SK-N-SH (cell line): ENCODE results near the gene CLMN. TPM values are rescaled to one million over a fixed set of nuclear protein-coding genes. Genes with fewer than 3 reads are reported as not detected.

Experiments used
- CTCF ChIA-PET: fragments of 300-600, 350-600 bp; formaldehyde crosslinking; extraction: SDS; loops from one replicate; lab custom pipeline; 2021; lab: Yijun Ruan, JAX
- POLR2A ChIA-PET: fragments of 350-600 bp; sonication (Branson Sonifier 250); formaldehyde crosslinking; extraction: SDS; loops from one replicate; lab custom pipeline; 2020; ENCODE audit warnings: antibody characterized with exemption, inconsistent platforms; lab: Yijun Ruan, JAX
- DNase-seq: peaks from one replicate; pipeline ENCODE4 v3.0.0; 2012
- H2AFZ ChIP-seq: fragments of 200-600 bp; sonication (generic); 2 replicates; pipeline ENCODE4 v1.8.1; 2016; ENCODE audit warnings: antibody characterized with exemption, mild to moderate bottlenecking, low read depth
- H3F3A ChIP-seq: fragments of 200-600 bp; sonication (generic); replicated peaks from 2 replicates; pipeline ENCODE3; 2016; ENCODE audit warnings: antibody characterized with exemption, mild to moderate bottlenecking; ENCODE audit not compliant: insufficient read depth
- H3K27ac ChIP-seq, 2 experiments: fragments of 200-500 bp in 1 of 2; fragments of 200-600 bp in 1 of 2; sonication (Bioruptor generic) in 1 of 2; sonication (generic), shearing (Covaris generic) in 1 of 2; 2 replicates each; pipeline versions ENCODE4 v1.5.1 to v1.6.1; 2014 to 2016; ENCODE audit warnings: low read depth in 2 of 2, inconsistent platforms in 1 of 2, low read length in 1 of 2, mild to moderate bottlenecking in 1 of 2, mixed read lengths in 1 of 2
- H3K27me3 ChIP-seq: fragments of 200-600 bp; sonication (generic), shearing (Covaris generic); 2 replicates; pipeline ENCODE4 v1.6.1; 2016; ENCODE audit warnings: mixed run types; ENCODE audit not compliant: insufficient read depth
- H3K36me3 ChIP-seq, 2 experiments: fragments of 200-500 bp in 1 of 2; fragments of 200-600 bp in 1 of 2; sonication (Bioruptor generic) in 1 of 2; sonication (generic) in 1 of 2; replicated peaks in 1 of 2; 2 replicates each; pipeline versions ENCODE3 to v1.5.1; 2014 to 2016; ENCODE audit warnings: low read length in 1 of 2, mild to moderate bottlenecking in 1 of 2; ENCODE audit not compliant: insufficient read depth in 2 of 2, control insufficient read depth in 1 of 2
- H3K4me1 ChIP-seq, 2 experiments: fragments of 200-500 bp in 1 of 2; fragments of 200-600 bp in 1 of 2; sonication (Bioruptor generic) in 1 of 2; sonication (generic), shearing (Covaris generic) in 1 of 2; 2 replicates each; pipeline versions ENCODE4 v1.5.1 to v1.6.1; 2014 to 2016; ENCODE audit warnings: low read depth in 1 of 2, low read length in 1 of 2, mixed run types in 1 of 2; ENCODE audit not compliant: insufficient read depth in 2 of 2, control insufficient read depth in 1 of 2
- H3K4me2 ChIP-seq: fragments of 200-600 bp; sonication (generic), shearing (Covaris generic); 2 replicates; pipeline ENCODE4 v1.6.1; 2017; ENCODE audit warnings: mixed run types
- H3K4me3 ChIP-seq, 2 experiments: fragments of 200-500 bp in 1 of 2; fragments of 200-600 bp in 1 of 2; sonication (Bioruptor generic) in 1 of 2; sonication (generic), shearing (Covaris generic) in 1 of 2; 2 replicates each; pipeline versions ENCODE4 v1.5.1 to v1.8.1; 2014 to 2016; ENCODE audit warnings: low read depth in 2 of 2, inconsistent platforms in 1 of 2, low read length in 1 of 2, mild to moderate bottlenecking in 1 of 2, mixed read lengths in 1 of 2, moderate library complexity in 1 of 2
- H3K79me2 ChIP-seq: fragments of 200-600 bp; sonication (generic); 2 replicates; pipeline ENCODE4 v1.8.1; 2017; ENCODE audit warnings: mild to moderate bottlenecking; ENCODE audit not compliant: insufficient read depth
- H3K9ac ChIP-seq: fragments of 200-600 bp; sonication (generic); 2 replicates; pipeline ENCODE4 v1.6.1; 2017; ENCODE audit warnings: mixed run types
- H3K9me2 ChIP-seq: fragments of 200-600 bp; sonication (generic); 2 replicates; pipeline ENCODE4 v1.6.1; 2017; ENCODE audit warnings: mixed run types
- H3K9me3 ChIP-seq: fragments of 200-600 bp; sonication (generic); 2 replicates; pipeline ENCODE4 v1.6.1; 2017; ENCODE audit warnings: mixed run types, mild to moderate bottlenecking, moderate library complexity
- H4K20me1 ChIP-seq: fragments of 200-600 bp; sonication (generic); 2 replicates; pipeline ENCODE4 v1.6.1; 2017; ENCODE audit warnings: mild to moderate bottlenecking, mixed run types; ENCODE audit not compliant: insufficient read depth
- CHD2 ChIP-seq: fragments of 150-350 bp; IDR thresholded peaks from 2 replicates; pipeline ENCODE4 v1.6.1; 2018; ENCODE audit warnings: low read length; ENCODE audit not compliant: partially characterized antibody
- GABPA ChIP-seq: IDR thresholded peaks from 2 replicates; pipeline ENCODE4 v1.4.0; 2012; ENCODE audit warnings: low read depth, mild to moderate bottlenecking
- GATA2 ChIP-seq: sonication (generic); formaldehyde crosslinking; IDR thresholded peaks from 2 replicates; pipeline ENCODE4 v1.5.0; 2020; ENCODE audit warnings: mild to moderate bottlenecking, missing genetic modification reagents
- MEF2A ChIP-seq: IDR thresholded peaks from 2 replicates; pipeline ENCODE4 v1.4.0; 2012; ENCODE audit warnings: low read depth, borderline replicate concordance
- NFIC ChIP-seq: IDR thresholded peaks from 2 replicates; pipeline ENCODE4 v1.4.0; 2012; ENCODE audit warnings: borderline replicate concordance
- NRF1 ChIP-seq: IDR thresholded peaks from 2 replicates; pipeline ENCODE4 v1.6.1; 2012; ENCODE audit warnings: low read depth, mild to moderate bottlenecking, low read length
- RAD21 ChIP-seq: IDR thresholded peaks from 2 replicates; pipeline ENCODE4 v1.6.1; 2012; ENCODE audit warnings: mild to moderate bottlenecking, low read length
- RCOR1 ChIP-seq: fragments of 150-350 bp; IDR thresholded peaks from 2 replicates; pipeline ENCODE4 v1.6.1; 2017; ENCODE audit warnings: antibody characterized with exemption, low read length
- REST ChIP-seq: IDR thresholded peaks from 2 replicates; pipeline ENCODE4 v1.6.1; 2012; ENCODE audit warnings: mild to moderate bottlenecking, low read depth, low read length, moderate library complexity
- RFX5 ChIP-seq: IDR thresholded peaks from 2 replicates; pipeline ENCODE4 v1.6.1; 2012; ENCODE audit warnings: mild to moderate bottlenecking, improper control_type of control experiment, low read length
- TAF1 ChIP-seq: IDR thresholded peaks from 2 replicates; pipeline ENCODE4 v1.6.1; 2012; ENCODE audit warnings: low read depth, mild to moderate bottlenecking, low read length, moderate library complexity, borderline replicate concordance
- WGBS: methylation state at CpG from one replicate; pipeline ENCODE4 v1.1.6; 2017; ENCODE audit warnings: low lambda C conversion rate; 5-methylcytosine and 5-hydroxymethylcytosine counted together
- polyA plus RNA-seq, 3 experiments: library from polyadenylated mRNA; depleted of rRNA; stranded (reverse); fragments of >200 nt; gene quantifications; 2 replicates each; pipeline ENCODE4 v1.2.3, GENCODE V29; 2012

Gene CLMN
- polyA plus RNA-seq, 1 of the 3 experiments (the other 2 are of a cell fraction): 1.4 TPM

- no peak overlapping the region for H3K4me2 ChIP-seq
- no peaks in the 10 kb centered on the region for H3K9me2 ChIP-seq
- 91% methylated on average over 8 of the region's 8 CpGs for WGBS
- CTCF ChIA-PET: interaction anchor here (1.0 kb wide), 1 partner anchor 111 kb away, joined by 3 read pairs; no protein-coding TSS in a partner anchor
- peaks cover 7% of the 10 kb centered on the region for H3F3A ChIP-seq
- H3K79me2 ChIP-seq: no peaks in the 10 kb centered on the region
- POLR2A ChIA-PET: no interaction called here
- no peaks in the 10 kb centered on the region for H3K9me3 ChIP-seq
- peaks cover 5 to 13% of the 10 kb centered on the region in 2 experiments; a peak in 2 of 4 replicates for H3K4me1 ChIP-seq
- no peaks in the 10 kb centered on the region for H3K36me3 ChIP-seq
- H3K27ac ChIP-seq: no peak overlapping the region
- DNase-seq: no peak
- no peak overlapping the region for H2AFZ ChIP-seq
- no peak overlapping the region for H3K4me3 ChIP-seq
- H3K9ac ChIP-seq: no peak overlapping the region
- H3K27me3 ChIP-seq: no peaks in the 10 kb centered on the region
- H4K20me1 ChIP-seq: no peaks in the 10 kb centered on the region
- no peak for TF ChIP-seq REST
- TF ChIP-seq, all 33 proteins: peak for 0
These were observed 1.4 kb upstream of the CLMN start for GRCh38 chr14:95320955-95321600.

- H3K9me3 ChIP-seq: no peaks in the 10 kb centered on the region
- no peaks in the 10 kb centered on the region for H3K36me3 ChIP-seq
- WGBS: 70% methylated on average over 20 of the region's 32 CpGs
- peak overlapping the region; percentile 70 for H3K4me2 ChIP-seq
- H3K27ac ChIP-seq: no peak overlapping the region; a peak in 1 of 4 replicates
- no peaks in the 10 kb centered on the region for H3K27me3 ChIP-seq
- ChIA-PET POLR2A (interaction anchor here (0.7 kb wide), 1 partner anchor 213 kb away, joined by 3 read pairs; no protein-coding TSS in a partner anchor), CTCF (interaction anchor here (0.8 to 1.5 kb wide), 7 partner anchors 16 to 170 kb away, joined by 3 to 5 read pairs (median 3); no protein-coding TSS in a partner anchor)
- no peak overlapping the region for H3K9ac ChIP-seq
- H3K9me2 ChIP-seq: no peaks in the 10 kb centered on the region
- no peaks in the 10 kb centered on the region for H3K79me2 ChIP-seq
- H4K20me1 ChIP-seq: no peaks in the 10 kb centered on the region
- H3F3A ChIP-seq: peaks cover 7% of the 10 kb centered on the region
- peak overlapping the region; percentile 81; the same call in 1 of the 2 replicates for H2AFZ ChIP-seq
- no peak for TF ChIP-seq NFIC
- no peak for TF ChIP-seq RFX5
- TF ChIP-seq RCOR1: no peak
- TF ChIP-seq GABPA: no peak
- TF ChIP-seq MEF2A: no peak
- TF ChIP-seq RAD21: no peak
- no peak for TF ChIP-seq CHD2
- no peak for TF ChIP-seq NRF1
- no peak for TF ChIP-seq GATA2 (CRISPR knock-in tag)
- no peak for TF ChIP-seq TAF1
- peak overlapping the region in 1 of 2 experiments; percentile 29; a peak in 2 of 4 replicates for H3K4me3 ChIP-seq
- peaks cover 5 to 13% of the 10 kb centered on the region in 2 experiments; a peak in 2 of 4 replicates for H3K4me1 ChIP-seq
- DNase-seq: no peak
These were observed 579 bp upstream of the CLMN start for GRCh38 chr14:95320078-95320895.
